ENCODE measurements around the gene DPYSL3.

DPYSL3 gene

GRCh38 chr5:147467973-147468508 is 41.8 kb downstream of the DPYSL3 start:
- no peak for DNase-seq

DNA sequence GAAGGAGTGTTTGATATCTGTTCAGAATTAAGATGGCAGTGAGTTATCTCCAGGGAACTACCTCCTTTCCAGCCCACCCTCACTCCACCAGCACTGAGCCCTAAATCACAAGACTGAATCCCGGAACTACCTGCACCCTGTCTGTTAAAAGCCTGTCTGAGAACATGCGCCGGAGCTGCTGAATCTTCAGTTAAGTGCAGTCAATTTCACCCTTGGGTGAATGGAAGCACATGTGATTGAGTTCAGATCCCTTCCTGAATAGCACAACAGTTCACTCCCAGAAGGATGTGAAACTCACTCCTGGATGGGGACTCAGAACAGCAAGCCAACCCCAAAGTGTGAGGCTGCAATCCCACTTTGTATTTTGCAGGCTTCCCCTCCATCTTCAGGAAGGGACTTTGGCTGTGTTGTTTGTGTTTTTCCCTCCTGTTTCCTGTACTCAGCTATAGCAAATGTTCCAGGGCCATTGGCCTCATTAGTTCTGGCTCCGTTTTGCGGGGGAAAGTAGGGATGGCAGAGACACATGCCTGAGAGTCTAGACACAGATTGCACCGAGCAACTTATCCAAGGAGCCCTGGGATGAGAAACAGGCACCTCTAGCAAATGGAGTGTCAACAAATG is 43.4 kb downstream of the DPYSL3 start:
- DNase-seq, result peak; percentile 17

- no peak for DNase-seq
Measured at GRCh38 chr5:147465747-147466146, 44.1 kb downstream of the DPYSL3 start.

GRCh38 chr5:147464211-147464610 is 45.7 kb downstream of the DPYSL3 start:
- no peak for DNase-seq

GRCh38 chr5:147461915-147462314 is 48.0 kb downstream of the DPYSL3 start:
- no peak for DNase-seq

GRCh38 chr5:147460380-147460779 is 49.5 kb downstream of the DPYSL3 start:
- DNase-seq, result no peak

DNA sequence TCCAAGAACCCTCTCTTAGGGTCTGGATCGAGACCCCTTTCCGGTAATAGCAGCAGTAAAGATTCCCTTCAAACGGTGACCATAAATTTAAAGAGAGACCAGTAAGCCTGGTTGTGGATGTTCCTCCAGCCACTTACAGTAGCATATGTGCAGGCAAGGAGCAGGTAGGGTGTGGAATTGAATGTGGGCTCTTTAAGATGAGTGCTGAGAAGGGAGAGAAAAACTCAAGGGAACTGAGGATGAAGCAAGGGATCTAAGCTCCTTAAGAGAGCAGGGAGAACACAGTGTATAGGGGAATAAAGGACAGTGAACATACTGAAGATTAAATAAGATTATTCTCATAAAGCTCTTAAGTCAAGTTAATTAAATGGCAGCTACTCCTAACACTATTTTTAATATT is 51.3 kb downstream of the DPYSL3 start:
- DNase-seq, result no peak

- no peak for DNase-seq
Measured at GRCh38 chr5:147455822-147456450, 53.9 kb downstream of the DPYSL3 start.

- peak; percentile 34 for DNase-seq
Measured at GRCh38 chr5:147454996-147455677, 54.7 kb downstream of the DPYSL3 start.

DNA sequence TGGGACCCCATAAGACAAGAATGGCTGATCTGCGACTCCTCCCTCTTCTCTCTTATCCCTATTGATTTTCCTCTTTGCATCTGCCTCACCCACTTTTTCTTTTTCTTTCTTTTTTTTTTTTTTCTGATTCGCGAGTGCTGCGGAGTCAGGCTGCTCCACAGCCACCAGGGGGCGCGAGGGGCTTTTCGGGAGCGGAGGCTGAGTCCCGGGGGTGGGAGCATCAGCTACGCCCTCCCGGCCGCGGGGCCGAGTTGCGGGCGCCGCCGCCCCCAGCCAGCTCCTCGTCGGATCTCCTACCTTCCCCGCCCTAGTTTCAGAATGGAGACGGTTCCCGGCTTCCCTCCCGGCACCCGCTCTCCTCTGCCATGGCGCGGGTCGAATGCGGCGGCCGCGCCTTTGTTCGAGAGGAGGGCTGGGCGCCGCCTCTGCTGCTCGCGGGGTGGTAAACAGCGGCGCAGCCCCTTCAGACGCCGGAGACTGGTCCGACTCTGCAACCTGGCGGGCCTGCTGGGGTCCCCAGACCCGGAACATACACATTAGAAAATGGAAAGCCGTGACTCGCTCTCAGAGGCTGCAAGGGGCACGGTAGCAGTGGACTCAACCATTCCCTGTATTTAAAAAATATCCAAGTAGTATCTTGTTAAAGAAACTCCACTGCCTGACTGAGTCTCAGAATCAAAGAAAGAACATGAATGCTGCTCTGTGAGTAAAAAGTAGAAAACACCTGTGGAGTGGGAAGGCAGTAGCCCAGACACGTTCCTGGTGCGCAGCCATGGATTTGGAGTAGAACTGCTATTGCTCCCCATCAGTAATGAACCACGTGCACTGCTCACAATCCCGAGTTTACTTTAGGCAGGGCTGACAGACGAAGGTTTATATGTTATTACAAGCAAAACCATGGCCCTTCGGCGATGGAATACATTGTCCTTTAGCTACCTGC is 55.7 kb downstream of the DPYSL3 start:
- peak; percentile 97 for DNase-seq

- DNase-seq, result peak; percentile 79
Measured at GRCh38 chr5:147452165-147452811, 57.6 kb downstream of the DPYSL3 start.

DNA sequence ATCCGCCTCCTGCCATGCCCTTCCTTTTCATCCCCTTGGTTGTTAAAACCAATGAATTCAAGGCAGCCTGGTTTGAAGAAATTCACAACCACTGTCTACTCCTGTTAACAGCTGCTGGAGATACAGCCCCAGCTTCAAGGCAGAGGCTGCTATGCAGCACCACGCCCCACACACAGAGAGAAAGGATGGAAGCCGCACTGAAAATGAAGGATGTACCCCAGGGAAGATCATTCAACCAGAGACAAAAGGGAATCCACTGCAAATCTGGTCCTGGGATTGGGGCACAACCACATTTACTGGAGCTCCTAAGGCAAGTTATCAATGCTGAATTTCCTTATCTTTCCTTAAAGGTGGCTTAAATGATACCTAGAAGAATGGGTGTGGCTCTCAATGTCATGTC is 58.7 kb downstream of the DPYSL3 start:
- peak; percentile 60 for DNase-seq

DNA sequence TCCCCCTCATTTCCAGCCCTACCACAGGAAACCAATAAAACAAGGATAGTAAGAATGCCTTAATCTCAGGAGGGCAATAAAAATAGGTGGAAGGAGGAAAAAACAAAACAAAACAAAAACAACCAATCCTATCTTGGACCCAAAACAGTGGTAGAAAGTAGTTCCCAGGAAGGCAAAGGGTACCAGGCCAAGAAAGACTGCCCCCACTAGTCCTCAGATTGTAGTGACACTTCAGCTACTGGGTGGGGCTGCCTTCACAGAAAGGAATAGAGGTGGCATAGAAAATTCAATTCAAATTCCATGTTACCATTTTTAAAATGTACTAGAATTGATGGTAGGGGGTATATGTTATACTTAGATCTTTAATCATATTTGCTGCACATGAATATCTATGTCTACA is 59.3 kb downstream of the DPYSL3 start:
- no peak for DNase-seq

DNA sequence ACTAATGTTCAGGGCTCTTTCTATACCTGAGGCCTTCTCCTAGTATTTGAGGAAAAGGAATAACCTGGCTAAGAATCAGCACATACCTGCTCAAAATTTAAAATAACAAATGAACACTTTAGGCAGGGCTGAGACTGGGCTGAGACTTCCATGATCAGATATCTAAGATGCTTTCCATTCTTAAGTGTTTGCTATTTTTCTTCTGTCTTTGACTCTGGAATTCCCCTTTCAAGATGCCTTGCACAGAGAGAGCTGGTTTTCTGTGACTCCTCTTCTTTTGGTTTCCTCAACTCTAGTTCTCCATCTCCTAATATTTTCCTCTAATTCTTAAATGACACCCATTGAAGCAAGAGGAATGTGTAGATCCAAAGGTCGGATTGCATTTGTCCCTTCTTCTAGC is 61.1 kb downstream of the DPYSL3 start:
- no peak for DNase-seq

DNA sequence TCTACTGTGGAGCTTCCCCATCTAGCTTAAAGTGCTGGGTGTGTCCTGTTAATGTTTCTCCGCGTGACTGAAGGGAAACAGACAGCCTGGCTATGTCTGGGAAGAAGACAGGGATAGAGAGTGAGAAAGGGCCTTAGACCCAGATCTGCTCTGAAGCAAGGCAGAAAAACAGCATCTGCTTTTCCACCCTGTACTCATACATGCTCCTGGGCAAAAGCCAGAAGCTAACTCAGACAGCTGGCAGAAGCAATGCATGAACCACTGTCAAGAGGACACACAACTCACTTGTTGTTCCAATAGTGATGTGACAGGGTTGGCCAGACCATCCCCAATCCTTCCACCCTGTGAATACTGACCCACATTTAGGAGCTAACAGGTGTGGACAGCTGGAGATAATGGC is 63.3 kb downstream of the DPYSL3 start:
- no peak for DNase-seq

DNA sequence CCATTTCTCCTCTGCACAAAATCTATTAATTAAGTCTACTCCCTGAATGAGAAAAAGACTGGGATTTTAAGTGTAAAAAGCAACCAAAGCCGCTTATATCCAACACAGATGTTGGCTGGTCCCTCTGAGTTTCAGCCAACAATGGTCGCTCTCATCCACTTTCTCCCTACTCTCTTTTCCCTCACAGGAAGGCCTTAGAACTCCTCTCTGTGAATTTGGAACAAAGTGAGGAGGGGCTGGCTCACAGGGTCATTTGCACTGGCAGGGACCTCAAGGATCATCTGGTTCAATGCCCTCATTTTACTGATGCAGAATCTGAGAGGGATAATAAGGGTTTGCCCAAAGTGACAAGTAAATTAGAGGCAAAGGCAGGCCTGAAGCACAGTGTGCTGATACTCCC is 64.0 kb downstream of the DPYSL3 start:
- peak; percentile 41 for DNase-seq

DNA sequence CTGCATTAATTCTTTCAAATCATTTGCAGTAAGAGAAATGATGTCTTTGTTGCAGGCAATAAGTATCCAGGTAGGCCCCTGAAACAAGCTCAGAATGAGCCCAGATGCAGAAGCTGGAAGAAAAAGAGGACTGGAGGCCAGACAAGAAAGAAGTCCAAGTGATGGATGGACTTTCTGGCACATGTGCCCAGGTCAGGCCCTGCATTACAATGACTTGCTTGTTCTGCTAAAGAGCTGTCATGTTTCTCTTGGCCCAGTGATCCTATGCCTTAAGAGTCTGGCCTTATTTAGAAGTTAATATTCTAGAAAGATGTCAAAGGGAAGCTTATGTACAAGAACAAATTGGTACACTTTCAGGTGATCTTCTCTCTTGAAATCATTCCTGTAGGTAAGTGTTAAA is 64.8 kb downstream of the DPYSL3 start:
- DNase-seq, result no peak

GRCh38 chr5:147442224-147442623 is 67.6 kb downstream of the DPYSL3 start:
- DNase-seq, result no peak

- DNase-seq, result no peak
Measured at GRCh38 chr5:147441191-147441695, 68.6 kb downstream of the DPYSL3 start.

- DNase-seq, result no peak
Measured at GRCh38 chr5:147439254-147439653, 70.6 kb downstream of the DPYSL3 start.

- DNase-seq, result no peak
Measured at GRCh38 chr5:147437161-147437596, 72.7 kb downstream of the DPYSL3 start.

- DNase-seq, result no peak
Measured at GRCh38 chr5:147436596-147436995, 73.3 kb downstream of the DPYSL3 start.
